Kidney (tissue), 14 donors: Measurements from ENCODE around the gene BRI3BP. TPM values are rescaled to one million over a fixed set of nuclear protein-coding genes. Genes with fewer than 3 reads are reported as not detected.
"Not testable (repeated sequence)": the region's sequence is repeated elsewhere in the genome, so short reads cannot be mapped to it uniquely, and the experiment has no call there.

Experiments
- DNase-seq, 5 donors: peaks; one replicate each; pipeline ENCODE4 v3.0.0-alpha.2; 2013 to 2020
- FAIRE-seq: peaks from 2 replicates; lab custom pipeline; 2012; peaks lifted over from hg19 to GRCh38; lab: Jason Lieb, UNC
- H3K27ac ChIP-seq, 2 donors: one replicate each; pipeline ENCODE4 v1.7.0; 2013; ENCODE audit warnings: low read depth in 2 of 2, low read length in 2 of 2, inconsistent platforms in 1 of 2
- H3K27me3 ChIP-seq: one replicate; pipeline ENCODE4 v1.7.1; 2013; ENCODE audit warnings: low read length, inconsistent platforms; ENCODE audit not compliant: control insufficient read depth, insufficient read depth
- H3K36me3 ChIP-seq, 3 donors: one replicate each; pipeline versions ENCODE4 v1.7.0 to v1.7.1; 2013; ENCODE audit warnings: low read length in 3 of 3, control low read depth in 1 of 3, inconsistent platforms in 1 of 3; ENCODE audit not compliant: insufficient read depth in 3 of 3, control insufficient read depth in 2 of 3
- H3K4me1 ChIP-seq, 3 donors: one replicate each; pipeline versions ENCODE4 v1.7.0 to v1.7.1; 2013; ENCODE audit warnings: low read length in 3 of 3, inconsistent platforms in 1 of 3, low read depth in 1 of 3; ENCODE audit not compliant: control insufficient read depth in 2 of 3, insufficient read depth in 2 of 3
- H3K4me3 ChIP-seq, 3 donors: one replicate each; pipeline versions ENCODE4 v1.7.0 to v1.8.1; 2013; ENCODE audit warnings: low read length in 3 of 3, control low read depth in 1 of 3, inconsistent platforms in 1 of 3
- H3K9ac ChIP-seq, 3 donors: one replicate each; pipeline versions ENCODE4 v1.7.0 to v1.7.1; 2013; ENCODE audit warnings: low read length in 3 of 3, control low read depth in 1 of 3, inconsistent platforms in 1 of 3
- H3K9me3 ChIP-seq, 3 donors: one replicate each; pipeline versions ENCODE4 v1.7.0 to v1.7.1; 2013; ENCODE audit warnings: low read length in 3 of 3, control low read depth in 1 of 3, inconsistent platforms in 1 of 3; ENCODE audit not compliant: control insufficient read depth in 2 of 3, insufficient read depth in 1 of 3
- intact Hi-C: fragments of 100-400 bp; cut with DNase I; formaldehyde crosslinking; loops from one replicate; pipeline ENCODE4 v1.11.1; 2022
- polyA plus RNA-seq: library from polyadenylated mRNA; stranded (reverse); fragments of 350-450 nt; fragmentation: Illumina TruSeq; extraction: RNeasy Lipid Tissue Mini Kit (QIAGEN cat#74804); gene quantifications from one replicate; pipeline ENCODE4 v1.2.3, GENCODE V29; 2014; ENCODE audit warnings: low read depth, low replicate concordance; ENCODE audit not compliant: insufficient read depth
- total RNA-seq: library from RNA; stranded (reverse); fragmentation: NEBNext Ultra II Directional; extraction: Animal tissue kit (Norgen Biotek cat#: 25700); gene quantifications from one replicate; pipeline ENCODE4 v1.2.1, GENCODE V29; 2021
- TF ChIP-seq, protein P1 (sequence below): IDR thresholded peaks from 3 replicates; pipeline ENCODE4 v1.5.1; 2012; ENCODE audit warnings: mild to moderate bottlenecking, moderate library complexity, borderline replicate concordance; ENCODE audit not compliant: insufficient read depth; ENCODE audit errors: extremely low read depth
- donor health status: control.
- donor health status: control.
- donor health status: control.
- donor health status: control.
- donor health status: control.
- donor health status: DM: yes; HTN: yes; CAD: no.
- donor health status: Normal renal cell carcinoma (clear cell type).

Gene BRI3BP
- total and polyA plus RNA-seq, 2 donors from 2014 or later: 6.8 to 8.8 TPM

- H3K9me3 ChIP-seq: no peaks in the 10 kb centered on the region
- H3K36me3 ChIP-seq: peaks cover 0 to 2% (median 0%) of the 10 kb centered on the region in 3 donors
- H3K27ac ChIP-seq: no peak overlapping the region
- no peak overlapping the region for H3K4me3 ChIP-seq
- peaks cover 0 to 2% (median 0%) of the 10 kb centered on the region in 3 donors for H3K4me1 ChIP-seq
- TF ChIP-seq, protein P1, sequence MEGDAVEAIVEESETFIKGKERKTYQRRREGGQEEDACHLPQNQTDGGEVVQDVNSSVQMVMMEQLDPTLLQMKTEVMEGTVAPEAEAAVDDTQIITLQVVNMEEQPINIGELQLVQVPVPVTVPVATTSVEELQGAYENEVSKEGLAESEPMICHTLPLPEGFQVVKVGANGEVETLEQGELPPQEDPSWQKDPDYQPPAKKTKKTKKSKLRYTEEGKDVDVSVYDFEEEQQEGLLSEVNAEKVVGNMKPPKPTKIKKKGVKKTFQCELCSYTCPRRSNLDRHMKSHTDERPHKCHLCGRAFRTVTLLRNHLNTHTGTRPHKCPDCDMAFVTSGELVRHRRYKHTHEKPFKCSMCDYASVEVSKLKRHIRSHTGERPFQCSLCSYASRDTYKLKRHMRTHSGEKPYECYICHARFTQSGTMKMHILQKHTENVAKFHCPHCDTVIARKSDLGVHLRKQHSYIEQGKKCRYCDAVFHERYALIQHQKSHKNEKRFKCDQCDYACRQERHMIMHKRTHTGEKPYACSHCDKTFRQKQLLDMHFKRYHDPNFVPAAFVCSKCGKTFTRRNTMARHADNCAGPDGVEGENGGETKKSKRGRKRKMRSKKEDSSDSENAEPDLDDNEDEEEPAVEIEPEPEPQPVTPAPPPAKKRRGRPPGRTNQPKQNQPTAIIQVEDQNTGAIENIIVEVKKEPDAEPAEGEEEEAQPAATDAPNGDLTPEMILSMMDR: no peak
- FAIRE-seq: no peak
- no peak overlapping the region for H3K9ac ChIP-seq
- DNase-seq: no peak
- intact Hi-C loops: no loop called here
- H3K27me3 ChIP-seq: no peaks in the 10 kb centered on the region
These were observed 78.0 kb downstream of the BRI3BP start for GRCh38 chr12:125071456-125071855.

- H3K4me3 ChIP-seq: no peak overlapping the region
- TF ChIP-seq, protein P1: no peak
- DNase-seq (no peak), FAIRE-seq (no peak)
- H3K4me1 ChIP-seq: peaks cover 0 to 2% (median 0%) of the 10 kb centered on the region in 3 donors
- no peaks in the 10 kb centered on the region for H3K27me3 ChIP-seq
- H3K36me3 ChIP-seq: peaks cover 0 to 3% (median 0%) of the 10 kb centered on the region in 3 donors
- no peaks in the 10 kb centered on the region for H3K9me3 ChIP-seq
- no peak overlapping the region for H3K27ac ChIP-seq
- H3K9ac ChIP-seq: no peak overlapping the region
- intact Hi-C loops: no loop called here
These were observed 79.1 kb downstream of the BRI3BP start for GRCh38 chr12:125072496-125072895.

DNA sequence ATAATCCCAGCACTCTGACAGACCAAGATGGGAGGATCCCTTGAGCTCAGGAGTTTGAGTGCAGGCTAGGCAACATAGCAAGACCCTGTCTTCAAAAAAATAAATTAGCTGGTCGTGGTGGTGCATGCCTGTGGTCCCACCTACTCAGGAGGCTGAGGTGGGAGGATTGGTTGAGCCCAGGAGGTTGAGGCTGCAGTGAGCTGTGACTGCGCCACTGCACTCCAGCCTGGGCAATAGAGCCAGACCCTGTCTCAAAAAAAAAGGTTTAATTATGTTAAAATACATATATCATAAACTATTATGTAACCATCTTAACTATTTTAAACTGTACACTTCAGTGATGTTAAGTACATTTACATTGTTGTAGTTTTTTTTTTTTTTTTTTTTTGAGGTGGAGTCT, 80.8 kb downstream of the BRI3BP start:
- H3K4me1 ChIP-seq, H3K27ac ChIP-seq, H3K9ac ChIP-seq, DNase-seq, H3K9me3 ChIP-seq, H3K27me3 ChIP-seq, FAIRE-seq, H3K36me3 ChIP-seq, H3K4me3 ChIP-seq, intact Hi-C loops: not testable (repeated sequence)

DNA sequence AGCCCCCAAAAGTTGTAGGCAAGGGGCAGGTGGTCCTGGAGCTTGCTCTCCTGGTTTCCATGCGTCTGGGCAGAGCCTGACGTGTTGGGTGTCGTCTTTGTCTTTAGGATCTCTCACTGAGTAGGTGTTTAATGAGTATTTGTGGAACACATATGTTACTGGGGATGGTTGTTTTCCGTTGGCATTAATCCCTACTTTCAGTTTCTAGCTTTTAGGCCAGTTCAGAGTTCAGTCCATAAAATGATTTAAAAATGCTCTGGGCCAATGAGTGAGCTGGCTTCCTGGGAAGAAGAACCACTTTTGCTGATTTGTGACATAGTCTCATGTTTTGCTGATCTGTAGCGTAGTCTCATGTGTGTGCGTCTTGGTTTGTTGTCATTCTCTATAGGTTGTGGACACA, 82.7 kb downstream of the BRI3BP start:
- Histone ChIP-seq H3K27me3 (no peaks in the 10 kb centered on the region), H3K36me3 (peaks cover 0 to 3% (median 2%) of the 10 kb centered on the region in 3 donors), H3K4me1 (no peaks in the 10 kb centered on the region), H3K9ac (no peak overlapping the region), H3K27ac (no peak overlapping the region), H3K4me3 (no peak overlapping the region), H3K9me3 (no peaks in the 10 kb centered on the region)
- FAIRE-seq (no peak), DNase-seq (no peak)
- TF ChIP-seq, protein P1: no peak
- intact Hi-C loops: no loop called here
